ENCODE data around the gene PCYT2.

Gene PCYT2

GRCh38 chr17:81940538-81941483 lies 29.6 kb upstream of the PCYT2 start:
- TF ChIP-seq SIN3A (IDR thresholded peaks at IDR 0.05; ENCODE audit: borderline replicate concordance, insufficient read depth, low read length): no peak
- TF ChIP-seq TAF1 (IDR thresholded peaks at IDR 0.05; ENCODE audit: borderline replicate concordance, insufficient read depth, low read length): no peak
- TF ChIP-seq FOXP2 (optimal IDR thresholded peaks at IDR 0.05; ENCODE audit: borderline replicate concordance, extremely low read depth, extremely low read length, insufficient read depth): no peak
- TF ChIP-seq, protein P1, sequence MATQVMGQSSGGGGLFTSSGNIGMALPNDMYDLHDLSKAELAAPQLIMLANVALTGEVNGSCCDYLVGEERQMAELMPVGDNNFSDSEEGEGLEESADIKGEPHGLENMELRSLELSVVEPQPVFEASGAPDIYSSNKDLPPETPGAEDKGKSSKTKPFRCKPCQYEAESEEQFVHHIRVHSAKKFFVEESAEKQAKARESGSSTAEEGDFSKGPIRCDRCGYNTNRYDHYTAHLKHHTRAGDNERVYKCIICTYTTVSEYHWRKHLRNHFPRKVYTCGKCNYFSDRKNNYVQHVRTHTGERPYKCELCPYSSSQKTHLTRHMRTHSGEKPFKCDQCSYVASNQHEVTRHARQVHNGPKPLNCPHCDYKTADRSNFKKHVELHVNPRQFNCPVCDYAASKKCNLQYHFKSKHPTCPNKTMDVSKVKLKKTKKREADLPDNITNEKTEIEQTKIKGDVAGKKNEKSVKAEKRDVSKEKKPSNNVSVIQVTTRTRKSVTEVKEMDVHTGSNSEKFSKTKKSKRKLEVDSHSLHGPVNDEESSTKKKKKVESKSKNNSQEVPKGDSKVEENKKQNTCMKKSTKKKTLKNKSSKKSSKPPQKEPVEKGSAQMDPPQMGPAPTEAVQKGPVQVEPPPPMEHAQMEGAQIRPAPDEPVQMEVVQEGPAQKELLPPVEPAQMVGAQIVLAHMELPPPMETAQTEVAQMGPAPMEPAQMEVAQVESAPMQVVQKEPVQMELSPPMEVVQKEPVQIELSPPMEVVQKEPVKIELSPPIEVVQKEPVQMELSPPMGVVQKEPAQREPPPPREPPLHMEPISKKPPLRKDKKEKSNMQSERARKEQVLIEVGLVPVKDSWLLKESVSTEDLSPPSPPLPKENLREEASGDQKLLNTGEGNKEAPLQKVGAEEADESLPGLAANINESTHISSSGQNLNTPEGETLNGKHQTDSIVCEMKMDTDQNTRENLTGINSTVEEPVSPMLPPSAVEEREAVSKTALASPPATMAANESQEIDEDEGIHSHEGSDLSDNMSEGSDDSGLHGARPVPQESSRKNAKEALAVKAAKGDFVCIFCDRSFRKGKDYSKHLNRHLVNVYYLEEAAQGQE (IDR thresholded peaks at IDR 0.05; ENCODE audit: insufficient read depth in 1 of 2, low read depth in 2 of 2, low read length in 2 of 2): no peak
- TF ChIP-seq POLR2AphosphoS5 (IDR thresholded peaks at IDR 0.05; ENCODE audit: low read depth, low read length): no peak

DNA sequence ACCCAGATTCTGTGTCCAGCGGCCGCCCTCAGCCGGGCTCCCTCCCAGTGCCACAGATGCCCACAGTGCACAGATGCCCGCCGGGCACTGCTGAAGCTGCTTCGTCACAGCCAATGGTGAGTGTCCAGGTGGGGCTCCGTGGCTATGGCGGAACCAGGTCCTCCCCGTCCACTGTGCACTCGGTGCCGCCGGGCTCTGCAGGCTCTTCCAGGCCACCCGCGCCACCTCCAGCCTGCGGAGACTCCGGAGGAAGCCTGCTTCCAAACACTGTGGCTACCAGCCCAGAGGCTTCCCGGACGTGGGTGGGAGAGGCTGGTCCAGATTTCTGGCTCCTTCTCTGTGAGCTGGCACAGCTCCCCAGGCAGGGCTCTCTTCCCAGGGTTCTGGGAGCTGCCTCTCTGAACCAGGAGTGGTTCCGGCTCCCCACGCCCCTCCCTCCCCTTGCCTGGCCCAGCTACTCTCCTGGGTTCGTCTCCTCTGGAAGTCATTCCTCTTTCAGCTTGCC lies 28.7 kb upstream of the PCYT2 start:
- TF ChIP-seq POLR2AphosphoS5 (IDR thresholded peaks at IDR 0.05; ENCODE audit: low read depth, low read length) (no peak), SIN3A (IDR thresholded peaks at IDR 0.05; ENCODE audit: borderline replicate concordance, insufficient read depth, low read length) (no peak), FOXP2 (optimal IDR thresholded peaks at IDR 0.05; ENCODE audit: borderline replicate concordance, extremely low read depth, extremely low read length, insufficient read depth) (no peak)

GRCh38 chr17:81939218-81939617 lies 28.0 kb upstream of the PCYT2 start:
- TF ChIP-seq FOXP2 (optimal IDR thresholded peaks at IDR 0.05; ENCODE audit: borderline replicate concordance, extremely low read depth, extremely low read length, insufficient read depth): no peak
- TF ChIP-seq SIN3A (IDR thresholded peaks at IDR 0.05; ENCODE audit: borderline replicate concordance, insufficient read depth, low read length): no peak
- no peak for TF ChIP-seq POLR2AphosphoS5 (IDR thresholded peaks at IDR 0.05; ENCODE audit: low read depth, low read length)
- TF ChIP-seq TAF1 (IDR thresholded peaks at IDR 0.05; ENCODE audit: borderline replicate concordance, insufficient read depth, low read length): no peak
- TF ChIP-seq, protein P1 (IDR thresholded peaks at IDR 0.05; ENCODE audit: insufficient read depth in 1 of 2, low read depth in 2 of 2, low read length in 2 of 2): no peak

DNA sequence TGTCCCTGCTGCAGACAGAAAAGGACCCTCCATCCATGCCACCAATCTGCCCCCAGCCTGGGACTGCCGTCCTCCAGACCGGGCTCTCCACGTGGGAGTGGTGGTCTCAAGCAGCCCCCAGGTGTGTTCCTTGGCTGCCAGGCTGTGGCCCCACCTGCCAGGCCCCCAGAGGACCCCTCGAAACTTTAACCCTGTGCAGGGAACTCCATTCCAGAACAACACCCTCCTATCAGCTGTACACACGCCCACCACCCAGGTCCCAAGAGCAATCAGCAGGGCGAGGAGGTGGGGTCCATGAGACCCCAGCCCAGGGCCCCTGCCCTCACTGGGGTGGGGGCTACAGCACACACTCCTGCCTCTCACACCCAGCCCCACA lies 24.5 kb upstream of the PCYT2 start:
- no peak for TF ChIP-seq POLR2AphosphoS5 (IDR thresholded peaks at IDR 0.05; ENCODE audit: low read depth, low read length)
- no peak for TF ChIP-seq FOXP2 (optimal IDR thresholded peaks at IDR 0.05; ENCODE audit: borderline replicate concordance, extremely low read depth, extremely low read length, insufficient read depth)

DNA sequence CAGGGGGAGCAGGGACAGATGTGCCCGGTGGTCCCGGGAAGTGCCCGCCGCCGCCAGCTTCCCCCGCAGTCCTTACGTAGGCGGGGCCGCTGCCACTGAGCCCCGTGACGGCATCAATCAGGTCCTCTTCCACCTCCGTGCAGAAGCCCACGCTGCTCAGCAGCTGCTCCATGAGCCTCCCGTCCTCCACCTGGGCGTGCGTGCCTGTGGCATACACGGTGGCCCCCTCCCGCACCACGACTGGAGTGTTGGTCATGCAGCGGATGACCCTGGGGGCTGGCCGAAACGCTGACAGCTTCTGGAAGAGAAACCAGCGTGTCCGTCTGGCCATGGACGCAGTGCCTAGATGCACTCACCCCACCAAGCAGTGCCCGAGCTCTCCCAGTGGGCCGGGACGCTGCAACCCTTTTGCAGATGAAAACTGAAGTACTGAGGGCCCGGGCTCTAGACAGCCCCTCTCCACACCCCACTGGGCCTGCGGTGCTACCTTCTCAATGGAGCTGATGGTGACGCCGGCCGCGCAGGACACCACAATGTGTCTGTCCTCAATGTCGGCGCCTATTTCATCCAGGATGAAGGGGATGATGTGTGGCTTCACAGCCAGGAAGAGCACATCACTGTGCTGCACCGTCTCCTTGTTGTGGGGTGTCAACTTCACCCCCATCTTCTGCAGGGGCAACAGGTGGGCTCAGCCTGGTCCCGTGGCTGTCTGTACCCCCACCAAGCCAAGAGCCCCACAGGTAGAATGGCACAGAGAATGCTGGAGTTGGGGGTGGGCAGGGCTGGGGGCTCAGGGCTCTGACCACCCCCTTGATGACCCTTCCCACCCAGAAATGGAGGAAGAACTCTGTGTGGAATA lies 23.9 kb upstream of the PCYT2 start:
- no peak for TF ChIP-seq POLR2AphosphoS5 (IDR thresholded peaks at IDR 0.05; ENCODE audit: low read depth, low read length)

- TF ChIP-seq FOXP2 (optimal IDR thresholded peaks at IDR 0.05; ENCODE audit: borderline replicate concordance, extremely low read depth, extremely low read length, insufficient read depth) (no peak), POLR2AphosphoS5 (IDR thresholded peaks at IDR 0.05; ENCODE audit: low read depth, low read length) (no peak), TAF1 (IDR thresholded peaks at IDR 0.05; ENCODE audit: borderline replicate concordance, insufficient read depth, low read length) (no peak), SIN3A (IDR thresholded peaks at IDR 0.05; ENCODE audit: borderline replicate concordance, insufficient read depth, low read length) (no peak)
- TF ChIP-seq, protein P1 (IDR thresholded peaks at IDR 0.05; ENCODE audit: insufficient read depth in 1 of 2, low read depth in 2 of 2, low read length in 2 of 2): no peak
These were observed 23.0 kb upstream of the PCYT2 start for GRCh38 chr17:81934098-81934757.

All from PFSK-1 (cell line).